AG09319 (cell line): ENCODE results near the gene MAD1L1.

ENCODE experiments used
- DNase-seq: peaks from one replicate; pipeline ENCODE4 v3.0.0-alpha.2; 2010; ENCODE audit warnings: low read depth; ENCODE audit errors: extremely low read depth
- CTCF ChIP-seq: IDR thresholded peaks from 2 replicates; pipeline ENCODE4 v1.5.1; 2011; ENCODE audit warnings: low read depth, mild to moderate bottlenecking, inconsistent platforms, low read length, moderate library complexity

MAD1L1 gene

GRCh38 chr7:2129323-2130095 lies 103.2 kb downstream of the MAD1L1 start:
- TF ChIP-seq CTCF = no peak
- DNase-seq = no peak

DNA sequence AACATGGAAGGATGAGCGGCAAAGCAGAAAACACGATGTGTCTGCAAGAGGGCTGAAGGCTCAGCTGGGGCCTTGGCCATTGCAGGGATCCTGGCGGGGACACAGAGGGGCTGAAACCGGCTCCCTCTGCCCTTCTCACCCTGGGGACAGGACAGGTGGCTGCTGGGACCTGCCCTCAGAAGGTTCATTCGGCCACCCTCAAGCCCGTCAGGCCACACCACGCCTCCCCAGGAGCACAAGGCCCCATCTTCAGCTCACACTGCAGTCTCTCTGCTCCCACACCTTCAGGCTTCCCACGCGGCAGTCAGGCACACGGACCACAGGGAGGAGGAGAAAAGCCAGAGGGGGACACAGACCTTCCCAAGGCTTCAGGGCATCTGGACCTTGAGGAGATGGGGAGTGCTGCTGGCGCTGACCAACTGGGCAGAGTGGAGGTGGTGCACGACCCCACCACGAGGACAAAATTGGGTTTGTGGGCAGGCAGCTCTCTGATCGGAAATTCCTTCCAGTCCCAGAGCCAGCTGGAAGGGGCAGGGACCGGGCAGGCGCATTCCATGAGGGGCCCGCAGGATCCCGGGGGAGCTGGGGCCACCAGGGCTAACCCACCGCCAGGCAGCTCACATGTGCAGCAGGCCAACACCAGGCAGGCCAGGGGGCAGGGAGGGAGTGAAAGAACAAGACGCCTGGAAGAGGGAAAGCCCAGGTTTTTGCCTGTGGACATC lies 104.0 kb downstream of the MAD1L1 start:
- no peak for TF ChIP-seq CTCF
- no peak for DNase-seq

- no peak for TF ChIP-seq CTCF
- no peak for DNase-seq
These were observed 106.1 kb downstream of the MAD1L1 start for GRCh38 chr7:2126621-2127020.

DNA sequence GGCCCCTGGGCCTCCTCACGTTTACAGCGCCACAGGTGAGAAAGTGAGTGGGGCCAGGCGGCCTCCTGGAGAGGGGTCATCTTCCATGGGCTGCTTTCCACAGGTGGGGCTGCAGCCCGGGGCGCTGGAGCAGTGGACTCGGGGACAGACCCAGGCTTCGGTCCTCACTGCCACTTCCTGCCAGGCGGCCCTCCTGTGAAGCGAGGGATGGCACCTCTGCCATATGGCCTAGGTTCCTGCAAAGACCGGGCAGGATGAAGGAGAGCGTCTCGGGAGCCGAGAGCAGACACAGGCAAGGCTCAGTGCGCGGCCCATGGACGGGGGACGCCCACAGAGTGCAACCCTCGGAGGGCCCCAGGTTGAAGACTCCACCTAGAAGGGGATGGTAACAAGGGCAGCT lies 106.8 kb downstream of the MAD1L1 start:
- no peak for DNase-seq
- no peak for TF ChIP-seq CTCF

GRCh38 chr7:2124604-2125345 lies 108.0 kb downstream of the MAD1L1 start:
- no peak for TF ChIP-seq CTCF
- no peak for DNase-seq

GRCh38 chr7:2123916-2124315 lies 108.8 kb downstream of the MAD1L1 start:
- no peak for TF ChIP-seq CTCF
- DNase-seq = no peak

- no peak for TF ChIP-seq CTCF
These were observed 109.4 kb downstream of the MAD1L1 start for GRCh38 chr7:2123360-2123759.

More at GRCh38 chr7:2123360-2123759, 109.4 kb downstream of the MAD1L1 start:
- no peak for DNase-seq
